ENCODE data around the gene ZNF827.

DNA sequence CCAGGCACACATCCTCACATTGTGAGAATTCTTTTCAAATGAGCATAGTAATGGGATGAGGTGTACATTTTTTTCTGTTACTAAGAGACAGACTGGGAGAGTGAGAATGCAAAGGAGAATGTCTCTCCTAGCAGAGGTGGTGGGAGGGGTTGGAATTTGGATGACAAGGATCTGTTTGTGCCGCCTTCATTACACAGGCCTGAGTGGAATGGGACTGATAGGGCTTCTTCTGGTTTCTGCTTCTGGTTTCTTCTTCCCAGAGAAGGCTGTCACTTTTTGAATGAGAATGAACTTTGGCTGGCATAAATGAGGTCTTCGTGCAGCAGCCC, 203.3 kb downstream of the ZNF827 start:
- TF ChIP-seq, protein P1, sequence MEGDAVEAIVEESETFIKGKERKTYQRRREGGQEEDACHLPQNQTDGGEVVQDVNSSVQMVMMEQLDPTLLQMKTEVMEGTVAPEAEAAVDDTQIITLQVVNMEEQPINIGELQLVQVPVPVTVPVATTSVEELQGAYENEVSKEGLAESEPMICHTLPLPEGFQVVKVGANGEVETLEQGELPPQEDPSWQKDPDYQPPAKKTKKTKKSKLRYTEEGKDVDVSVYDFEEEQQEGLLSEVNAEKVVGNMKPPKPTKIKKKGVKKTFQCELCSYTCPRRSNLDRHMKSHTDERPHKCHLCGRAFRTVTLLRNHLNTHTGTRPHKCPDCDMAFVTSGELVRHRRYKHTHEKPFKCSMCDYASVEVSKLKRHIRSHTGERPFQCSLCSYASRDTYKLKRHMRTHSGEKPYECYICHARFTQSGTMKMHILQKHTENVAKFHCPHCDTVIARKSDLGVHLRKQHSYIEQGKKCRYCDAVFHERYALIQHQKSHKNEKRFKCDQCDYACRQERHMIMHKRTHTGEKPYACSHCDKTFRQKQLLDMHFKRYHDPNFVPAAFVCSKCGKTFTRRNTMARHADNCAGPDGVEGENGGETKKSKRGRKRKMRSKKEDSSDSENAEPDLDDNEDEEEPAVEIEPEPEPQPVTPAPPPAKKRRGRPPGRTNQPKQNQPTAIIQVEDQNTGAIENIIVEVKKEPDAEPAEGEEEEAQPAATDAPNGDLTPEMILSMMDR (IDR thresholded peaks at IDR 0.05): no peak
- no peak for TF ChIP-seq POLR2A (IDR thresholded peaks at IDR 0.05)
- no peak for TF ChIP-seq POLR2AphosphoS5 (IDR thresholded peaks at IDR 0.05)
